Breast epithelium (tissue), 4 donors: ENCODE data around the gene COTL1. TPM values are rescaled to one million over a fixed set of nuclear protein-coding genes. Genes with fewer than 3 reads are reported as not detected.

Experiments
- DNase-seq, 2 donors: peaks; one replicate each; pipeline ENCODE4 v3.0.0-alpha.2; 2019; ENCODE audit warnings: low spot score in 2 of 2
- H3K27ac ChIP-seq, 2 donors: fragments of 200-600 bp; sonication (generic) in 1 of 2; one replicate each; pipeline ENCODE4 v1.5.1; 2016 to 2019; ENCODE audit warnings: mild to moderate bottlenecking in 1 of 2
- H3K27me3 ChIP-seq, 2 donors: fragments of 200-600 bp; sonication (generic) in 1 of 2; one replicate each; pipeline versions ENCODE4 v1.5.1 to v1.6.0; 2017 to 2019; ENCODE audit warnings: control low read depth in 1 of 2, mild to moderate bottlenecking in 1 of 2
- H3K36me3 ChIP-seq: fragments of 200-600 bp; one replicate; pipeline ENCODE4 v1.5.1; 2019
- H3K4me1 ChIP-seq, 2 donors: fragments of 200-600 bp; sonication (generic); one replicate each; pipeline ENCODE4 v1.5.1; 2016 to 2019; ENCODE audit warnings: control low read depth in 1 of 2
- H3K4me3 ChIP-seq, 3 donors: fragments of 200-600 bp; sonication (generic); 1 replicate in 2 of 3; 2 replicates in 1 of 3; pipeline ENCODE4 v1.5.1; 2016 to 2019; ENCODE audit warnings: mild to moderate bottlenecking in 3 of 3, moderate library complexity in 2 of 3
- H3K9me3 ChIP-seq, 2 donors: fragments of 200-600 bp; sonication (generic) in 1 of 2; one replicate each; pipeline ENCODE4 v1.5.1; 2016 to 2019; ENCODE audit warnings: control low read depth in 1 of 2
- POLR2A ChIP-seq: fragments of 450-650 bp; IDR thresholded peaks from one replicate; pipeline ENCODE4 v1.6.1; 2016; ENCODE audit warnings: antibody characterized with exemption, mild to moderate bottlenecking, moderate library complexity
- POLR2AphosphoS5 ChIP-seq, 3 donors: sonication (generic); formaldehyde crosslinking; IDR thresholded peaks; one replicate each; pipeline ENCODE4 v1.6.1; 2017; ENCODE audit warnings: antibody characterized with exemption in 3 of 3
- intact Hi-C: fragments of 100-400 bp; cut with DNase I; formaldehyde crosslinking; loops from one replicate; pipeline ENCODE4 v1.15.1; 2023; ENCODE audit warnings: low total_unique reads
- total RNA-seq, 3 donors: library from RNA; depleted of rRNA; stranded (reverse); fragments of >200 nt; gene quantifications; one replicate each; pipeline ENCODE4 v1.1.0, GENCODE V29; 2016
- TF ChIP-seq, protein P1 (sequence below), 3 donors: fragments of 450-650 bp; IDR thresholded peaks; one replicate each; pipeline ENCODE4 v1.5.1; 2016 to 2017; ENCODE audit warnings: antibody characterized with exemption in 3 of 3, mild to moderate bottlenecking in 3 of 3, moderate library complexity in 3 of 3

Gene COTL1
- total RNA-seq, 3 donors from 2014 or later, result 22.0 to 49.2 (median 44.6) TPM

DNA sequence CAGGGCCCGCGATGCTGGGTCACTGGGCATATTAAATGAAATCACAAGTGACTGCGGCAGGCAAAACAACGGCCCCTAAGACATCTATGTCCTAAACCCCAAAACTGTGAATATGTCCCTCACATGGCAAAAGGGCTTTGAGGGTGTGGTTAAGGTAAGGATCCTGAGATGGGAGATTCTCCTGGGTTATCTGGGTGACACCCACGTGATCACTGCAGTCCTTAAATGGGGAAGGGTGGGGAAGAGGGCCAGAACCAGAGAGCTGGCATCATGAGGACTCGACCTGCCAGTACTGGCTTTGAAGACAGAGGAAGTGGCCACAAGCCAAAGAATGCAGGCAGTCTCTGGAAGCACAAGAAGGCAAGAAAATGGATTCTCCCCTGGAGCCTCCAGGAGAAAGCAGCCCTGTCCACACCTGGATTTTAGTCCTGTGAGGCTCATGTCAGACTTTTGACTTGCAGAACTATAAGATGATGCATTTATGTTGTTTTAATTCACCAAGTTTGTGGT is 12.5 kb downstream of the COTL1 start:
- H3K4me1 ChIP-seq, result no peaks in the 10 kb centered on the region
- no peaks in the 10 kb centered on the region for H3K27me3 ChIP-seq
- H3K4me3 ChIP-seq, result no peak overlapping the region
- TF ChIP-seq POLR2A (no peak), POLR2AphosphoS5 (IDR thresholded peaks at IDR 0.05) (no peak)
- TF ChIP-seq, protein P1, sequence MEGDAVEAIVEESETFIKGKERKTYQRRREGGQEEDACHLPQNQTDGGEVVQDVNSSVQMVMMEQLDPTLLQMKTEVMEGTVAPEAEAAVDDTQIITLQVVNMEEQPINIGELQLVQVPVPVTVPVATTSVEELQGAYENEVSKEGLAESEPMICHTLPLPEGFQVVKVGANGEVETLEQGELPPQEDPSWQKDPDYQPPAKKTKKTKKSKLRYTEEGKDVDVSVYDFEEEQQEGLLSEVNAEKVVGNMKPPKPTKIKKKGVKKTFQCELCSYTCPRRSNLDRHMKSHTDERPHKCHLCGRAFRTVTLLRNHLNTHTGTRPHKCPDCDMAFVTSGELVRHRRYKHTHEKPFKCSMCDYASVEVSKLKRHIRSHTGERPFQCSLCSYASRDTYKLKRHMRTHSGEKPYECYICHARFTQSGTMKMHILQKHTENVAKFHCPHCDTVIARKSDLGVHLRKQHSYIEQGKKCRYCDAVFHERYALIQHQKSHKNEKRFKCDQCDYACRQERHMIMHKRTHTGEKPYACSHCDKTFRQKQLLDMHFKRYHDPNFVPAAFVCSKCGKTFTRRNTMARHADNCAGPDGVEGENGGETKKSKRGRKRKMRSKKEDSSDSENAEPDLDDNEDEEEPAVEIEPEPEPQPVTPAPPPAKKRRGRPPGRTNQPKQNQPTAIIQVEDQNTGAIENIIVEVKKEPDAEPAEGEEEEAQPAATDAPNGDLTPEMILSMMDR (IDR thresholded peaks at IDR 0.05), result no peak
- H3K9me3 ChIP-seq, result no peaks in the 10 kb centered on the region
- H3K27ac ChIP-seq, result no peak overlapping the region
- intact Hi-C loops, result no loop called here
- DNase-seq, result no peak
- H3K36me3 ChIP-seq, result no peaks in the 10 kb centered on the region

DNA sequence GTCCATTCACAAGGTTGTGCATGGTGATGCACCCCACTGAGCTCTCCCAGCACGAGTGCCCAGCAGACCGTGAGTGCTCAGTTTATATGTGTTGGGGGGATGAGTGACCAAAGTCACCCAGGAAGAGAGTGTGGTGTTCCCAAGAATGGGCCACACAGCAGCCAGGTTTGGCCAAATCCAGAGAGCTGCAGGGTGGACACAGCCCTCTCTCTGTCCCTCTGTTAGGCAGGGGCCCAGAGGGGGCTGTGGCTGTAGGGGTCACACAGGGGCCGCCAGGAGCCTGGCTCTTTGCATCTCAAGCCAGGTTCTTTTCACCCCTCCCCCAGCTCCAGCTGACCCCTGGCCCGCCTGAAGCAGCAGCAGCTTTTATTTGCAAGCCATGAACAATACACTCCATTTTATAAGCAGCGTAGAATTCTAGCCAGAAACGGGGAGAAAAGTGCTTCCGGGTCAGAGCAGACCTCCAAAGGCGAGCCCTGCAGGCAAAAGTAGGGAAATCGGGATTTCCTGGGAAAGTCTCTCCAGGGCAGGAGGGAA is 13.3 kb downstream of the COTL1 start:
- DNase-seq, result no peak
- intact Hi-C loops, result no loop called here
- no peaks in the 10 kb centered on the region for H3K4me1 ChIP-seq

DNA sequence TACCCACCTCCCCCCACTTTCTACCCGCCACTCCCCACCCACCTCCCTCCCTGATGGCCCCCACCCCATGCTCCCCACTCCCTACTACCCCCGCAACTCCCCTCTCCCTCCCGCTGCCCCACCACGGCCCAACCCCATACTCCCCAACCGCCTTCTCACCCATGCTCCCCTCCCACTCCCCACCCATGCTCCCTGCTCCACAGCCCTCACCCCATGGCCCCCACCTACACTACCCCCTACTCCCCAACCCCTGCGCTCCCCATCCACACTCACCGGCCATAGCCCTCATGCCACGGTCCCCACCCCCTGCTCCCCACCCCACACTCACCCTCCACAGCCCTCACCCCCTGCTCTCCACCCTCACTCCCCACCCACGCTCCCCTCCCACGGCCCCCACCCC is 13.9 kb downstream of the COTL1 start:
- no peaks in the 10 kb centered on the region for H3K36me3 ChIP-seq
- H3K27me3 ChIP-seq, result no peaks in the 10 kb centered on the region
- no peak overlapping the region for H3K4me3 ChIP-seq
- peak overlapping the region; percentile 48 to 89 for H3K27ac ChIP-seq
- intact Hi-C loops, result no loop called here
- no peaks in the 10 kb centered on the region for H3K9me3 ChIP-seq
- no peak for DNase-seq
- TF ChIP-seq, protein P1 (IDR thresholded peaks at IDR 0.05), result no peak
- no peak for TF ChIP-seq POLR2AphosphoS5 (IDR thresholded peaks at IDR 0.05)
- TF ChIP-seq POLR2A, result no peak
- H3K4me1 ChIP-seq, result peaks cover 0 to 5% of the 10 kb centered on the region in 2 donors

More for the DNA sequence above, 13.3 kb downstream of the COTL1 start:
- Histone ChIP-seq H3K27me3 (no peaks in the 10 kb centered on the region), H3K9me3 (no peaks in the 10 kb centered on the region), H3K36me3 (no peaks in the 10 kb centered on the region), H3K4me3 (no peak overlapping the region), H3K27ac (no peak overlapping the region)
- TF ChIP-seq, protein P1 (IDR thresholded peaks at IDR 0.05), result no peak
- no peak for TF ChIP-seq POLR2AphosphoS5 (IDR thresholded peaks at IDR 0.05)
- TF ChIP-seq POLR2A, result no peak

DNA sequence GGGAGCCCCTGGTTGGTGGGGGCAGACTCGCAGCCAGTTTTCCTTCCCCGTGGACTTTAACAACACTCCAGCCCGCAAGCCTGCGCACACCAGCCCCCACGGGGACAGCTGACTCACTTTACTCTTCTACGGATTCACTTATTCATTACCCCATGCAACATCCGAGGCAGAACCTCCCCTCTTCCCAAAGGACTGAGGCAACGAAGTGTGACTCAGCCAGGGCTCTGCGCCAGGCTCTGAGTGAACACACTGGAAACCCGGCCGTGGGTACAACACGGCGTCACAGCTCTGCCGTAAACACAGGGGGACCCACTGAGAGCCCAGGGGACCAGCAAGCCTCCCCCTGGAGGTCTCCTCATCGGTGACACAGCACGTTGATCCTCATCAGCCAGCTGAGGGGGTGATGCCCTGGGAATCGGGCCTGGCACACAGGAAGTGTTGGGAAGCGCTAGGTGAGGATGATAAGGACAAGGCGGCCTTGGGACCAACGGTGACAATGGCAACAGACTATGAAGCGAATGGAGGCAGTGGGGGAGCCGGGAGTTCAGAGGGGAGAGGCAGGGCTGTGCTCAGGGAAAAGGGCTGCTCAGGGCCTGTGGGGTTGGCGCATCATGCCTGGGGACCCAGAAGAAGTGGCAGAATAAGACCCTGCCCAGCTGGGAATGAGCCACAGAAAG is 14.6 kb downstream of the COTL1 start:
- peaks cover 0 to 7% of the 10 kb centered on the region in 2 donors for H3K4me1 ChIP-seq
- TF ChIP-seq, protein P1 (IDR thresholded peaks at IDR 0.05), result no peak
- no peak for TF ChIP-seq POLR2A
- peak in 1 of 3 donors; percentile 77 for TF ChIP-seq POLR2AphosphoS5 (IDR thresholded peaks at IDR 0.05)
- no peaks in the 10 kb centered on the region for H3K27me3 ChIP-seq
- H3K36me3 ChIP-seq, result no peaks in the 10 kb centered on the region
- H3K4me3 ChIP-seq, result peak overlapping the region in 1 of 3 donors; percentile 39
- intact Hi-C loops, result no loop called here
- no peak for DNase-seq
- no peaks in the 10 kb centered on the region for H3K9me3 ChIP-seq
- H3K27ac ChIP-seq, result peak overlapping the region; percentile 48 to 89
